Stimulated activated CD4-positive, alpha-beta T cell treated with anti-CD3 and anti-CD28 coated beads, Interleukin-15, amount 100 ng/mL, for 24 hours (primary cell): ENCODE measurements around the gene TBCK.
"Not testable (repeated sequence)": the region's sequence is repeated elsewhere in the genome, so short reads cannot be mapped to it uniquely, and the experiment has no call there.

Experiments
- DNase-seq: peaks from one replicate; pipeline ENCODE4 v3.0.0-alpha.2; 2020

Gene TBCK

GRCh38 chr4:106284227-106284626, 31.8 kb downstream of the TBCK start:
- DNase-seq: no peak

DNA sequence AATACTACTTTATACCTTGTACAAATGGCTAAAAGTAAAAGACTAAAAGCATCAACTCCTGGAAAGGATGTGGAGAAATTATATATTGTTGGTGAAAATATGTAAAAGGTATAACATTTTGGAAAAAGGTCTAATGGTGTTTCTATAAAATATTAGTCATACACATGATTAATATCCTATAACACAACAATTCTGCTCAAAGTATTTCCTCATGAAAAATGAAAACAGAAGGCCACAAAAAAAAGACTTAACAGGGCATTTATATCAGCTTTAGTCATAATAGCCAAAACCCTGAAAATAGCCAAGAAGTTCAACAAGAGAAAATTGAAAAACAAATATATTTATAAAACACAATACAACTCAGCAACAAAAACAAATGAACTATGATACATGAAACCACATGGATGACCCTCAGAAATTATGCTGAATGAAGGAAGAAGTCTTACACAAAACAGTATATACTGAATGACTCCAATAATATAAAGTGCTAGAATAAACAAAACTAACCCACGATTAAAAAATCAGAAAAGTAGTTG, 38.8 kb downstream of the TBCK start:
- DNase-seq: no peak

DNA sequence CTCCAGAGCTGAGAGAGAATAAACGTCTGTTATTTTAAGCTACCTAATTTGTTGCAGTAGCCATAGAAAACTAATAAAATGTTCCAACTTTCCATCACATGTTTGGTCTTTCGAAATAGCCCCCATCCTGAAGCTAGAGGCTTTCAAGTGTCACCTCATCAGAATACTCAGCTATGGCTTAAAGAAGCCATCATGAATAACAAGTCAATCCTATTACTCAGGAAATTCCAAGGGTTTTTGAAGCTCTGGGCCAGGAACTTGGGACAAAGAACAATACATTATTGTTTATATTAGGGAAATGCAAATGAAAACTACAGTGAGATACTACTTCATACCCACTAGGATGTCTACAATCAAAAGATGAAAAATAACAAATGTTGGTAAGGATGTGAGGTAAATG, 42.2 kb downstream of the TBCK start:
- DNase-seq: no peak

DNA sequence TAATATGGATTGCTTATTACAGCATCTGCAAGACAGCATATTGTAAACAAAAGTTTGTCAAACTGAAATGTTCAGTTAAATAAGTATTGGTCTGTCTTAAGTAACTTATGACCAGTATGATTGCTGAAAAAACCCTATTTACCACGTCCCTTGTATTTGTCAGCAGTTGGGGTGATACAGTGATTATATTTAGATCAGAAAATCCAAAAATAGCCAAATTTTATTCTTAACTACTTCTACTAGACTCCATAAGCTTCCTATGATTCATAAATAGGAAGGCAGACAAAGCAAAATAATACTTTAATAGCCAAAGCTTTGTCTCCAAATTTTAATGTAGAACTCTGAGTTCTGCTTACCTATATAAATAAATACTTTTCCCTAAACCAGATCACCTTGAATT, 45.3 kb downstream of the TBCK start:
- no peak for DNase-seq

GRCh38 chr4:106269711-106270110, 46.3 kb downstream of the TBCK start:
- DNase-seq: no peak

DNA sequence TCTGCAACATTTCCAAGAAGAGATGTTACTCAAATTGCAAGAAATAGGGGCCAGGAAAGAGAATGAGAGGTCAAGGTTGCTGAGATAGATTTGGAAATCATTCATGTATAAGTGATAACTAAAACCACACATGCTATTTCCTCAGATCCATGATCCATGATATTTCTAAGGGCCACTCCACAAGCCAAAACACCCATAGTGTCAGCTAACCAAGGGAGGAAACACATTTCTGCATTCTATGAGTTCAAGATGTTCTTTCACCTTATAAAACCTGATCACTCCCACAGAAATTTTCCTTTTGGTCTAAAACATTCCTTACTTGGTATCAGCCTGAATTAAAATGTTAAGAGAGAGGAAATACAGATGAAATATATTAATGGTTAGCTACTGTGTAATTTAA, 47.2 kb downstream of the TBCK start:
- DNase-seq: no peak

DNA sequence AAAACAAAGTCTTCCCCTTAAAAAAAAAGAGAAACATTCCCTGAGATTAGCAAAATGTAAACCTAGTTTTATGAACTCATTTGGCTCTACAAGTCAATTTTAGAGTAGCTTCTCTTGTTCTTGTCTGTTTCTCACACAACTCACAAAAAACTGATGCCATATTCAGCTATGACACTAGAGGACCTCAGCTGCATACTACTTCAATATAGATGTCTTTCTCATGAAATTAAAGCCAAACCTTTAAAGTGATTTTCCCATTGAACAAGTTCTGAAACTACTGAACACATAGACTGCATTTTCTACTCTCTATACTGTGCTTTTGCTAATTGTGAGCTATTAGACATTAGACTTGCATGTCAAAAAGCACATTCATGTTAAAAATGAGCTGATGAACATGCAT, 49.8 kb downstream of the TBCK start:
- no peak for DNase-seq

GRCh38 chr4:106264331-106264728, 51.7 kb downstream of the TBCK start:
- DNase-seq: no peak

GRCh38 chr4:106263594-106264330, 52.2 kb downstream of the TBCK start:
- no peak for DNase-seq

- no peak for DNase-seq
Observed at GRCh38 chr4:106261980-106262379, 54.0 kb downstream of the TBCK start.

DNA sequence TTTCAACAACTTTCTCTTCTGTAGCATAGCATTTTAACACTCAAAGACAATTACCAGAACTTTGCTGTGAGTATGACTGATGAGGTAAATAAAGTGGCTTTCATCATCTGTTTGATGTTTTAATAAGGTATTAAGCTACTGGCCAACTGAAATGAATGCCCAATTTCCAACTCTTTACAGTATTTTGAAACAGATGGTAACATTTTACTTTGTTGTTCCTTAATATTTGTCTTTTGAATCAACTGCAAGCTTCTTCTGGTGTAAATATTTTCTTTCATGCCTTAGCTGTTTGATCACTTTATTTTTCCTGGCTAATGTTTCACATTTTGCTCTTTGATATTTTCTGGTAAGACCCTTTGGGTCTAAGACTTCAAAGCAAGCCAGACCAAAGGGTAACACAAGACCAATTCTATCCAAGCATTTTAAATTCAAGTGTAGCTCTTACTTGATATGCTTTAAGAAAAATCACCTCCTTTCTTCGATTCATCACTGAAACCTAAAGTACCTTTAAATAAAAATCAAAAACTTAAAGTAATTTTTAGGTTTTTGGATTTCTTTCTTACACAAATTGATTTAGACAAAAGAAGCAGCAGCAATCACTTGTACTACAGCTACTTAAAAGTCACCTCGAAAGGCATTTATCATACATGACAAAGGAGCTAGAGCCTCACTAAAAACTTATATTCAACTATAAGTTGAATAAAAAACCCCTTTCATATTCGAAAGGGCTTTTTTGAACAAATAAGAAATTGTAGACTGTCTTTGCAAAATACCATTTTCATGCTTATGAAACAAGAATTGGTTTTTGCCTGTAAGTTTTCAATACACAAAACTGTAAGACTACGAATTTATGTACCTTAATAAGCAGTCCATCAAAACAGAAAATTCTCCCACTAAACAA, 57.6 kb downstream of the TBCK start:
- no peak for DNase-seq

DNA sequence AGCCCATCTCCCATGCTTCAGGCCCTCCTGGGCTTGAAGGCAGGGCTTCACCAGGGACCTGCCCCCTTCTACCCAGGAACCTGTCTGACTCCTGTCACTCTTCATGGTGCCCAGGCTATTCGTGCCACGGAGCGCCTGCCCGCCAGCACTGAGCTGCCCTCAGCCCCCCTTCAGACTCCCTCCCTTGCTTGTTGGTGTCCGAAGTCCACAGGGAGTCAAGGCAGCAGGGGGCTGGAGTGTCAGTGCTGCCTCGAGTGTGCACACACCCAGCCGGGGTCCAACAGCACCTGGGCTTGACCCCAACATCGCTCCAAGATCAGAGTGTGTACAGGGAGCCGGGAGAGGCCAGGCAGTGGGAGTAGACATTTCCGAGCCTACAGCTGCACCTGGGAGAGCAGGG, 59.8 kb downstream of the TBCK start:
- no peak for DNase-seq

- no peak for DNase-seq
Observed at GRCh38 chr4:106255195-106255594, 60.8 kb downstream of the TBCK start.

GRCh38 chr4:106253364-106254129, 62.5 kb downstream of the TBCK start:
- DNase-seq: no peak

DNA sequence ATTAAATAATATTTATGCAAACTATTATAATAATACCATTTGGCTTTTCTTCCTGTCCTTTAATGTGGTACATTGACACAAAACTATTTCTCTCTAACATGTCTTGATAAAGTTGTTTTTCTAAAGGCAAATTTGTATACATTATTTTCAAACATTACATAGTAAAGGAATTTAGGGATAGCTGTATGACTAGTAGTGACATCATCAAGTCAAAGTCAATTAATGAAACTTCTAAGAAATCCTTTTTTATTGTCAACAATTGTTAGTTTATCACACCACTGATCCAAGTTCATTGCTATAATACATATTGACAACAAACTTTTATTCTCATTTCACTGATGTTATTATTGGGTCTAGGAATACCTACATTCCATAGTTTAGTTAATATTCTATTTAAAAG, 68.4 kb downstream of the TBCK start:
- DNase-seq: no peak

DNA sequence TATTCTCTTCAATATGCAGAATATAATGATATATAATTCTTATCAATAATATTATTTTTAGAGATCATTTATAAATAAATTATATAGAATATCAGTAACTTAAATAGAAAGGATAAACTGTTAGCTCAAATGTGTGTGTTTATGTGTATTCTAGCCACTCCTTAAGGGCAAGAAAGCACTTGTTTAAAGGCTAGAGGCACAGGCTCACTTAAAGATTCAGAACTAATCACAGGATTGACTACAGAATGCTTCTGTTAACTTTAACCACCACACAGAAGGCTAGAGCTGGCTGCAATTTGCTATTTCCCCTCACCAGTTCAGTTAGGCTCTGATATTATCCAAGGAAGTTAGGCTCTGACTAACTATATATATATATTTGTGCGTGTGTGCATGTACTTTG, 69.6 kb downstream of the TBCK start:
- DNase-seq: no peak

GRCh38 chr4:106245176-106245575, 70.8 kb downstream of the TBCK start:
- no peak for DNase-seq

DNA sequence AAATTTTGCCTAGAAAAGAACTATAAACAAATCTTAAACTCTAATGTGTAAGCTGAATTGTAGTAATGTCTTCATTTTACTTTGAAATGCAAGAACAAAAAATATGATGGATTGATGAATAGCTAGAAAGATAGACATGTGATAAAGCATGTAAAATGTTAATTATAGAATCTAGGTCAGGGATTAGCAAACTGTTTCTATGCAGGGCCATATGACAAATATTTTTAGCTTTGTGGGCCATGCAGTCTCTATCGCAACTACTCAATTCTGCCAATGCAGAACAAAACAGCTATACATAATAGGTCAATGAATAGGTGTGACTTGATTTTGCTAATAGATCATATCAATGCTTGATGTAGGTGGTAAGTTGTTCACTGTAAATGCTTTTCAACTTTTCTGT, 75.3 kb downstream of the TBCK start:
- DNase-seq: no peak

DNA sequence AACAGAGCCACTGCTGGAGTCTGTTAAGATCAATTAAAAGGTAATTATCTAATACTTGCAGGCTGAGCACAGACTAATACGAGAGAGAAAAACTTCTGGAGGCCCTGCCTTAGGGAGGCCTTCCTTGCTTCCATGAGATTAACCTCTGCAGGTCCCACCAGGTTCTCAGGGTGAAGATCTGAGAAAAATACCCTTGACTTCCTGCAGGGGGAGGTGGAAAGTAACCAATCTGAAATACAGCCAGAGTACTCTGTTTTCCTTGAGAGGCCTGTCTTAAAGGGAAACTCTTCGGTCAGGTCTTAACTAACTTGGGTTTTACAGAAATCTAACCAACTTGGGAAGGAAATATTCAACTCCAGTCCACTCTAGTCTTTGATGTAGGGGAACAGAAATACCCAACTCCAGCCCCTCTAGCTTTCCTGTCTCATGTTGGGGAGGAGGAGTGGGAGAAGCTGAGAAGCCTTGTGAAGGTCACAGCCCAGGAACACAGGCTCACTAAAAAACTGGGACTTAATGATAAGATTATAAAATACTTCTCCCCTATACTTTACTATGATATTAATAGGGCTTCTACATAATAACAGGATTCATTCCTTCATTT, 77.1 kb downstream of the TBCK start:
- no peak for DNase-seq

GRCh38 chr4:106231931-106232330, 84.1 kb downstream of the TBCK start:
- no peak for DNase-seq

- no peak for DNase-seq
Observed at GRCh38 chr4:106222548-106222947, 93.5 kb downstream of the TBCK start.

- DNase-seq: not testable (repeated sequence)
Observed at GRCh38 chr4:106213291-106213690, 102.7 kb downstream of the TBCK start.

- DNase-seq: no peak
Observed at GRCh38 chr4:106210021-106210420, 106.0 kb downstream of the TBCK start.
